Body of pancreas (tissue), 4 donors: ENCODE measurements around the gene EDEM1. TPM values are rescaled to one million over a fixed set of nuclear protein-coding genes. Genes with fewer than 3 reads are reported as not detected.

ENCODE experiments used
- ATAC-seq: fragments of 150-250 bp; one replicate; pipeline ENCODE4 v1.9.1; 2016
- DNase-seq, 4 donors: peaks; one replicate each; pipeline ENCODE4 v3.0.0-alpha.2; 2019
- H3K27ac ChIP-seq, 4 donors: fragments of 200-600 bp; sonication (generic); 1 replicate in 3 of 4; 2 replicates in 1 of 4; pipeline versions ENCODE4 v1.5.1 to v1.6.1; 2016 to 2019; ENCODE audit warnings: mild to moderate bottlenecking in 1 of 4, mixed read lengths in 1 of 4, moderate library complexity in 1 of 4
- H3K27me3 ChIP-seq, 2 donors: fragments of 200-600 bp; sonication (generic); one replicate each; pipeline ENCODE4 v1.6.0; 2016; ENCODE audit warnings: mild to moderate bottlenecking in 1 of 2
- H3K36me3 ChIP-seq, 2 donors: fragments of 200-600 bp; sonication (generic); replicated peaks in 1 of 2; 2 replicates each; pipeline ENCODE4 v1.5.1; 2016; ENCODE audit warnings: low read depth in 2 of 2; ENCODE audit not compliant: insufficient read depth in 1 of 2
- H3K4me1 ChIP-seq: fragments of 200-600 bp; sonication (generic); one replicate; pipeline ENCODE4 v1.6.0; 2016
- H3K4me3 ChIP-seq, 2 donors: fragments of 200-600 bp; sonication (generic); 1 replicate in 1 of 2; 2 replicates in 1 of 2; pipeline ENCODE4 v1.5.1; 2016 to 2019
- H3K9me3 ChIP-seq, 3 donors: fragments of 200-600 bp; sonication (generic); 1 replicate in 2 of 3; 2 replicates in 1 of 3; pipeline ENCODE4 v1.5.1; 2016
- CTCF ChIP-seq, 7 experiments: fragments of 450-650 bp in 4 of 7; fragments of 200-600 bp in 3 of 7; sonication (generic) in 3 of 7; IDR thresholded peaks; one replicate each; pipeline ENCODE4 v1.5.1; 2016 to 2019; ENCODE audit warnings: antibody characterized with exemption in 7 of 7
- POLR2A ChIP-seq, 3 donors: fragments of 450-650 bp; IDR thresholded peaks; one replicate each; pipeline ENCODE4 v1.6.1; 2016; ENCODE audit warnings: antibody characterized with exemption in 3 of 3, mild to moderate bottlenecking in 2 of 3
- WGBS, 2 donors: methylation state at CpG; one replicate each; pipeline ENCODE4 v1.1.5; 2017; 5-methylcytosine and 5-hydroxymethylcytosine counted together
- intact Hi-C: fragments of 100-400 bp; cut with DNase I; formaldehyde crosslinking; loops from one replicate; pipeline ENCODE4 v1.15.1; 2023
- total RNA-seq, 2 donors: library from RNA; depleted of rRNA; stranded (reverse); fragments of >200 nt; gene quantifications; one replicate each; pipeline ENCODE4 v1.1.0, GENCODE V29; 2016

EDEM1 gene
- total RNA-seq, 2 donors from 2014 or later, result 23.9 to 46.1 TPM

DNA sequence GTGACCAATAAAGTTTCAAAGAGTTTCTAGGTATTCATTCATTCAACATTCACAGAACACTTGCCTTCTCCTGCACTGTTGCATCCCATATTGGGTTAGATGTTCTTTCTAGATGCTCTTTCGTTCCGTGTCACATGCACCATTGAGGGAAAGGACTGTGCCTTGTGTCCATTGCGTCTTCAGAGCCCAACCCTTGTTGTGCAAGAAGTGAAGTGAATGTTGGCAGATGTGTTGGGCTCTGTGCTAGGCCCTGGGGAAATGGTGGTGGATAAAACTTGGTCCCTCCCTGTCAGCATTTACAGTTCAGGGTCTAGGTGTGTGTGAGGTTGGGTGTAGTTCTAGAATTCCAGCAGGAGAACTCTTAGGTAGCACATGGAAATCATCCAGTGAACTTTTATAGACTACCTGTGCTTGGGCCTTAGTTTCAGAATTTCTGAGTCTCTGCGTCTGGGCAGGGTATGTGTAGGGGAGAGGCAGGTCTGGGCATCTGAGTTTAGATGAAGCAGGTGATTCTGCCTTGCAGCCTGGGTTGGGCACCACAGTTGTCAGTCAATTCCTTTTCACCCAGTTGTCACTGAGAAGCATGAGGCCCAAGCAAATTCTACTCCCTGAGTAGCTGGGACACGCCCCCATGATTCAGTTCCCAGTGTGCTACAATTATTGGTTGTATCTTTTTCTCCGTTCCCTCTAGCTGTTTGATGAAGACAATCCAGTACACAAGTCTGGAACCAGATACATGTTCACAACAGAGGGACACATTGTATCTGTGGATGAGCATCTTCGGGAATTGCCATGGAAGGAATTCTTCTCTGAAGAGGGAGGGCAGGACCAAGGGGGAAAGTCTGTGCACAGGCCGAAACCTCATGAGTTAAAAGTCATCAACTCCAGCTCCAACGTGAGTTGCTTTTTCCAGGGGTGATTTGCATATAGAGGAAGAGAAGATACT lies 25.4 kb downstream of the EDEM1 start:
- H3K27ac ChIP-seq, result no peak overlapping the region
- H3K9me3 ChIP-seq, result no peaks in the 10 kb centered on the region
- intact Hi-C loops, result no loop called here
- DNase-seq (no peak), ATAC-seq (no peak)
- 76 to 82% methylated on average over 9 of the region's 9 CpGs for WGBS, 2 donors
- TF ChIP-seq CTCF (IDR thresholded peaks at IDR 0.05) (no peak), POLR2A (IDR thresholded peaks at IDR 0.05) (no peak)
- no peak overlapping the region for H3K4me3 ChIP-seq
- H3K27me3 ChIP-seq, result no peaks in the 10 kb centered on the region
- H3K4me1 ChIP-seq, result no peaks in the 10 kb centered on the region
- H3K36me3 ChIP-seq, result peaks cover 21 to 69% of the 10 kb centered on the region in 2 donors

DNA sequence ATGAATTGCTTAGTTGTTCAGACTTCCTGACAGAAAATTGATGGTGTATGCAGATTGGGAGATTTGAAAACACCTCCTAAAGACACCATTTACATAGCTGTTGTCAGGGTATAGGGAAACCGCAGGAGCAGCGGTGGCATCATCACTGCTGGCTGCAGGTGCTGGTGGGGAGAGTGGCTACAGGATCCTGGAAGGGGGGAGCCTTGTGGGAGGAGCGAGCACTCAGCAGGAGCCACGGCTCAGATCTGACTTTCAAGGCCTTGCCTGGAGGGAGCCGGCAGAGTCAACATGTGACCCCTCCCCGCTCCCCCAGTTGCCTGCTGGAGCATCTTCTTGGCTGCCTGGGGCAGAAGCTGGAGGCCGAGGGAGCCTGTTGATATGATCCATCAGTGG lies 26.1 kb downstream of the EDEM1 start:
- TF ChIP-seq CTCF (IDR thresholded peaks at IDR 0.05), result no peak
- no peak for TF ChIP-seq POLR2A (IDR thresholded peaks at IDR 0.05)
- Histone ChIP-seq H3K4me1 (no peaks in the 10 kb centered on the region), H3K27me3 (no peaks in the 10 kb centered on the region), H3K4me3 (no peak overlapping the region), H3K27ac (no peak overlapping the region), H3K9me3 (no peaks in the 10 kb centered on the region), H3K36me3 (peaks cover 15 to 66% of the 10 kb centered on the region in 2 donors)
- WGBS, 2 donors, result 73 to 91% methylated on average over 4 to 7 of the region's 7 CpGs
- intact Hi-C loops, result no loop called here
- DNase-seq (no peak), ATAC-seq (no peak)

GRCh38 chr3:5214352-5214751 lies 26.8 kb downstream of the EDEM1 start:
- Histone ChIP-seq H3K4me3 (no peak overlapping the region), H3K36me3 (peaks cover 15 to 61% of the 10 kb centered on the region in 2 donors), H3K9me3 (no peaks in the 10 kb centered on the region), H3K4me1 (no peaks in the 10 kb centered on the region), H3K27ac (no peak overlapping the region), H3K27me3 (no peaks in the 10 kb centered on the region)
- ATAC-seq (no peak), DNase-seq (no peak)
- intact Hi-C loops, result no loop called here
- TF ChIP-seq POLR2A (IDR thresholded peaks at IDR 0.05) (no peak), CTCF (IDR thresholded peaks at IDR 0.05) (no peak)
- WGBS, 2 donors, result 58 to 67% methylated on average over 9 of the region's 9 CpGs

GRCh38 chr3:5217824-5218595 lies 30.5 kb downstream of the EDEM1 start:
- no peaks in the 10 kb centered on the region for H3K9me3 ChIP-seq
- peaks cover 10 to 33% of the 10 kb centered on the region in 2 donors for H3K36me3 ChIP-seq
- TF ChIP-seq POLR2A (IDR thresholded peaks at IDR 0.05), result no peak
- no peak for TF ChIP-seq CTCF (IDR thresholded peaks at IDR 0.05)
- 73 to 80% methylated on average over 9 of the region's 9 CpGs for WGBS, 2 donors
- peak in 2 of 4 donors; percentile 28 to 38 for DNase-seq
- peak; percentile 48 for ATAC-seq
- no peak overlapping the region for H3K4me3 ChIP-seq
- intact Hi-C loops, result no loop called here
- H3K27me3 ChIP-seq, result no peaks in the 10 kb centered on the region
- no peaks in the 10 kb centered on the region for H3K4me1 ChIP-seq
- H3K27ac ChIP-seq, result no peak overlapping the region
